GM23338 (cell line): ENCODE data around the gene HNRNPC. TPM values are rescaled to one million over a fixed set of nuclear protein-coding genes. Genes with fewer than 3 reads are reported as not detected.

ENCODE experiments used
- ATAC-seq: fragments of 200-7000 bp; cut with Tn5 transposase; 3 replicates; pipeline ENCODE4 v1.9.1; 2020
- DNase-seq: peaks from one replicate; pipeline ENCODE4 v3.0.0-alpha.2; 2015; ENCODE audit warnings: low spot score
- H2AFZ ChIP-seq: fragments of 200-600 bp; sonication (generic); 2 replicates; pipeline ENCODE4 v1.8.0; 2016; ENCODE audit warnings: antibody characterized with exemption, mild to moderate bottlenecking, moderate library complexity
- H3F3A ChIP-seq: fragments of 200-600 bp; sonication (generic); replicated peaks from 2 replicates; pipeline ENCODE4 v1.8.0; 2017; ENCODE audit warnings: antibody characterized with exemption, mixed run types, low read depth
- H3K27ac ChIP-seq: fragments of 200-600 bp; sonication (generic); 2 replicates; pipeline ENCODE4 v1.6.1; 2016; ENCODE audit warnings: low read depth
- H3K27me3 ChIP-seq: fragments of 200-600 bp; sonication (generic); 2 replicates; pipeline ENCODE4 v1.8.0; 2016; ENCODE audit warnings: mild to moderate bottlenecking, mixed run types, moderate library complexity; ENCODE audit not compliant: insufficient read depth
- H3K36me3 ChIP-seq: fragments of 200-600 bp; sonication (generic); 2 replicates; pipeline ENCODE4 v1.8.0; 2016; ENCODE audit warnings: mild to moderate bottlenecking; ENCODE audit not compliant: insufficient read depth
- H3K4me1 ChIP-seq: fragments of 200-600 bp; sonication (generic); 2 replicates; pipeline ENCODE4 v1.8.0; 2016; ENCODE audit warnings: mild to moderate bottlenecking, moderate library complexity; ENCODE audit not compliant: insufficient read depth
- H3K4me2 ChIP-seq: fragments of 200-600 bp; sonication (generic); 2 replicates; pipeline ENCODE4 v1.7.1; 2017; ENCODE audit warnings: mixed run types
- H3K4me3 ChIP-seq: fragments of 200-600 bp; sonication (generic); 2 replicates; pipeline ENCODE4 v1.6.1; 2016; ENCODE audit warnings: mixed run types
- H3K79me2 ChIP-seq: fragments of 200-600 bp; sonication (generic); replicated peaks from 2 replicates; pipeline ENCODE4 v1.8.0; 2017; ENCODE audit warnings: mild to moderate bottlenecking; ENCODE audit not compliant: insufficient read depth
- H3K9me2 ChIP-seq: fragments of 200-600 bp; sonication (generic); 2 replicates; pipeline ENCODE4 v1.8.0; 2017; ENCODE audit not compliant: insufficient read depth
- H4K20me1 ChIP-seq: fragments of 200-600 bp; sonication (generic); replicated peaks from 2 replicates; pipeline ENCODE4 v1.8.0; 2017; ENCODE audit warnings: mild to moderate bottlenecking; ENCODE audit not compliant: insufficient read depth
- H3K27ac Mint-ChIP-seq: 2 replicates; pipeline ENCODE4 v1.8.0; 2020; ENCODE audit warnings: inconsistent platforms, mild to moderate bottlenecking, moderate library complexity, mixed read lengths
- H3K27me3 Mint-ChIP-seq: 3 replicates; pipeline ENCODE4 v1.8.0; 2022; ENCODE audit warnings: low read depth, mild to moderate bottlenecking, moderate library complexity, mixed read lengths, inconsistent platforms; ENCODE audit not compliant: insufficient read depth, poor library complexity
- H3K36me3 Mint-ChIP-seq: 3 replicates; pipeline ENCODE4 v1.8.0; 2021; ENCODE audit warnings: low read depth, mild to moderate bottlenecking, inconsistent platforms, moderate library complexity, mixed read lengths
- H3K4me1 Mint-ChIP-seq: 3 replicates; pipeline ENCODE4 v1.8.0; 2020; ENCODE audit warnings: mild to moderate bottlenecking, inconsistent platforms, mixed read lengths
- H3K4me3 Mint-ChIP-seq: 3 replicates; pipeline ENCODE4 v1.8.0; 2021; ENCODE audit warnings: moderate library complexity, mild to moderate bottlenecking, inconsistent platforms, mixed read lengths
- H3K9me3 Mint-ChIP-seq: 3 replicates; pipeline ENCODE4 v1.8.0; 2020; ENCODE audit warnings: moderate library complexity, mild to moderate bottlenecking, inconsistent platforms, mixed read lengths
- CREB1 ChIP-seq: fragments of 250-450 bp; sonication (Bioruptor Pico); IDR thresholded peaks from 2 replicates; pipeline ENCODE4 v1.5.0; 2020; ENCODE audit warnings: low read depth, mild to moderate bottlenecking, moderate library complexity
- CTCF ChIP-seq, 2 experiments: fragments of 200-600 bp in 1 of 2; sonication (generic) in 1 of 2; conservative IDR thresholded peaks; 2 replicates each; pipeline versions ENCODE4 v1.5.1 to v1.6.1; 2016 to 2017; ENCODE audit warnings: antibody characterized with exemption in 2 of 2, low read depth in 2 of 2, mild to moderate bottlenecking in 2 of 2, moderate library complexity in 1 of 2
- ETS1 ChIP-seq: IDR thresholded peaks from 2 replicates; pipeline ENCODE4 v1.6.1; 2016; ENCODE audit warnings: antibody characterized with exemption
- EZH2 ChIP-seq: fragments of 200-600 bp; sonication (generic); IDR thresholded peaks from one replicate; pipeline ENCODE4 v1.8.0; 2017; ENCODE audit warnings: antibody characterized with exemption, mild to moderate bottlenecking, low read depth; ENCODE audit not compliant: unreplicated experiment
- EZH2phosphoT487 ChIP-seq: fragments of 200-600 bp; sonication (generic); IDR thresholded peaks from one replicate; pipeline ENCODE4 v1.8.1; 2018; ENCODE audit warnings: antibody characterized with exemption; ENCODE audit not compliant: unreplicated experiment
- JUNB ChIP-seq: IDR thresholded peaks from one replicate; pipeline ENCODE4 v1.6.1; 2016; ENCODE audit warnings: antibody characterized with exemption; ENCODE audit not compliant: unreplicated experiment
- NANOG ChIP-seq: IDR thresholded peaks from 2 replicates; pipeline ENCODE4 v1.6.1; 2016; ENCODE audit warnings: antibody characterized with exemption, borderline replicate concordance
- POLR2AphosphoS5 ChIP-seq: IDR thresholded peaks from 2 replicates; pipeline ENCODE4 v1.6.1; 2016; ENCODE audit warnings: antibody characterized with exemption, low read depth
- REST ChIP-seq: IDR thresholded peaks from one replicate; pipeline ENCODE4 v1.6.1; 2018; ENCODE audit warnings: antibody characterized with exemption; ENCODE audit not compliant: unreplicated experiment
- STAT1 ChIP-seq: IDR thresholded peaks from one replicate; pipeline ENCODE4 v1.6.1; 2016; ENCODE audit warnings: antibody characterized with exemption; ENCODE audit not compliant: unreplicated experiment
- ZNF114 ChIP-seq: fragments of 250-450 bp; sonication (Bioruptor Pico); IDR thresholded peaks from 2 replicates; pipeline ENCODE4 v1.5.0; 2020; ENCODE audit warnings: mild to moderate bottlenecking, moderate library complexity
- ZNF331 ChIP-seq: fragments of 250-450 bp; sonication (Bioruptor Pico); IDR thresholded peaks from 2 replicates; pipeline ENCODE4 v1.5.0; 2020; ENCODE audit warnings: low read depth, mild to moderate bottlenecking, moderate library complexity
- polyA plus RNA-seq: library from polyadenylated mRNA; unstranded; fragments of >200 nt; fragmentation: Nextera tagmentation; extraction: Ambion mirVana; gene quantifications from 2 replicates; pipeline ENCODE4 v1.2.1, GENCODE V29; 2016
- total RNA-seq: library from RNA; depleted of rRNA; stranded (reverse); fragments of >200 nt; shearing (Covaris generic); gene quantifications from 2 replicates; pipeline ENCODE4 v1.2.3, GENCODE V29; 2014

HNRNPC gene
- total and polyA plus RNA-seq, 2 experiments from 2014 or later = 1,259 to 1,296 TPM

GRCh38 chr14:21169573-21169972 lies 99.7 kb downstream of the HNRNPC start:
- H3K4me3 ChIP-seq = no peak overlapping the region
- H3K4me1 ChIP-seq = no peaks in the 10 kb centered on the region
- no peaks in the 10 kb centered on the region for H3K36me3 ChIP-seq
- no peaks in the 10 kb centered on the region for H3K27me3 ChIP-seq
- Mint-ChIP-seq H3K4me3 (no peak overlapping the region), H3K27me3 (no peaks in the 10 kb centered on the region), H3K9me3 (no peaks in the 10 kb centered on the region), H3K27ac (no peak overlapping the region), H3K4me1 (no peaks in the 10 kb centered on the region), H3K36me3 (no peaks in the 10 kb centered on the region)
- no peak overlapping the region for H3K27ac ChIP-seq
- no peaks in the 10 kb centered on the region for H4K20me1 ChIP-seq
- no peak overlapping the region for H2AFZ ChIP-seq
- H3K9me2 ChIP-seq = 0 out of 2 replicates have a peak, but pooled peaks cover 12% of the 10 kb centered on the region
- H3K79me2 ChIP-seq = no peaks in the 10 kb centered on the region
- TF ChIP-seq NANOG (no peak), REST (no peak), STAT1 (no peak), ETS1 (no peak), POLR2AphosphoS5 (no peak), JUNB (no peak), CTCF (conservative IDR thresholded peaks at IDR 0.05; ENCODE audit: low read depth in 2 of 2) (no peak), CREB1 (CRISPR knock-in tag) (no peak), EZH2phosphoT487 (no peak), ZNF114 (CRISPR knock-in tag) (no peak), EZH2 (no peak), ZNF331 (CRISPR knock-in tag) (no peak)
- H3K4me2 ChIP-seq = no peak overlapping the region
- H3F3A ChIP-seq = no peaks in the 10 kb centered on the region
- DNase-seq (no peak), ATAC-seq (no peak)
